ENCODE measurements around the gene CDR2. TPM values are rescaled to one million over a fixed set of nuclear protein-coding genes. Genes with fewer than 3 reads are reported as not detected.

Gene CDR2
- total and polyA plus RNA-seq, 2 of the 13 experiments (the other 11 are each of a cell fraction or from before 2014, with no cell fraction given) = 59.0 to 78.9 TPM

DNA sequence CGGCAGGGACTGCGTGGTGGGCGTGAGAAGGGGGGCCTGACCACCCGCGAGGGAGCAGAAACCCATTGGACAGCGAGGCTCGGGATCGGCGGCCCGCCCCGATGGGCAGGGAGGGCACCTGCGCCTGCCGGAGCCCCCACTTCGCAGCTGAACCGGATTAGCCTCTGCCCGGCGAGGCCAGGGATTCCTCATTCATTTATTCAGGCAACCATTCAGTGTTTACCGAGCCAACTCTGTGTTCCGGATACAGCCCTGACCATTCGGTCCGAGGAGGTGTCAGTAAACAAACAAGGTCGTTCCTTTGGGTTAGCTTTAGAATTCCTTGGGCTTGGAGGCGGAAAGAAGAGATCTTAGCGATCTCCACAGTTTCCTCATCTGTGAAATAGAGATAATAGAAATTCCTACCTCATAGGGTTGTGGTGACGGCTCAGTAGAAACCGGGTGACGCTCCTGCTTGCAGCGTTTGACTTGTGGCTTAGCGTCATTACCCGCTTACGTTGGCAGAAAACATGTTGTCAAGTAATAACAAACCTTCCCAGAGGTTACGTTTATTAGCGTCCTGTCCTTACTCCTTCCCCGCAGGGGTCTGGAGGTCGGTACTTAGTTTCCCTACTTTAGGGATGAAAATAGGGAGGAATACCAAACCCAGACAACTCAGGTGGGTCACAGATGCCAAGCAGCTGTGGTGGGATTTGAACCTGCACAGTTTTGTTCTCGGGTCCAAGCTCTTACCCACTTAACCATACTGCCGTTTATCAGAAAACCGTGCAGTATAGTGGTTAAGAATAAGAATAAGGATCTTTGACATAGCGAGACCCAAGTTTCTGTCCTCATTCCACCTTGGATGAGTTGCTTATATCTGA is 76.3 kb downstream of the CDR2 start (continued):
- TF ChIP-seq NKX3-1 (CRISPR knock-in tag; IDR thresholded peaks at IDR 0.05) (peak; percentile 95), ZNF292 (CRISPR knock-in tag; IDR thresholded peaks at IDR 0.05; ENCODE audit: borderline replicate concordance, low read depth) (peak; percentile 59; the same call in 1 of the 2 replicates), ZBTB21 (CRISPR knock-in tag; IDR thresholded peaks at IDR 0.05) (peak; percentile 89), HOXA3 (CRISPR knock-in tag; IDR thresholded peaks at IDR 0.05) (peak; percentile 34; the same call in 1 of the 2 replicates), MED8 (CRISPR knock-in tag; IDR thresholded peaks at IDR 0.05; ENCODE audit: insufficient replicate concordance) (no peak), ZNF160 (CRISPR knock-in tag; IDR thresholded peaks at IDR 0.05) (peak; percentile 4; the same call in 1 of the 2 replicates), ZNF143 (CRISPR knock-in tag; IDR thresholded peaks at IDR 0.05) (no peak), ZNF101 (CRISPR knock-in tag; IDR thresholded peaks at IDR 0.05; ENCODE audit: borderline replicate concordance, low read depth) (0 out of 2 replicates have a peak, but pooled peaks have one; percentile 56), ZNF44 (CRISPR knock-in tag; IDR thresholded peaks at IDR 0.05) (0 out of 2 replicates have a peak, but pooled peaks have one; percentile 24)
- TF ChIP-seq, protein P1, sequence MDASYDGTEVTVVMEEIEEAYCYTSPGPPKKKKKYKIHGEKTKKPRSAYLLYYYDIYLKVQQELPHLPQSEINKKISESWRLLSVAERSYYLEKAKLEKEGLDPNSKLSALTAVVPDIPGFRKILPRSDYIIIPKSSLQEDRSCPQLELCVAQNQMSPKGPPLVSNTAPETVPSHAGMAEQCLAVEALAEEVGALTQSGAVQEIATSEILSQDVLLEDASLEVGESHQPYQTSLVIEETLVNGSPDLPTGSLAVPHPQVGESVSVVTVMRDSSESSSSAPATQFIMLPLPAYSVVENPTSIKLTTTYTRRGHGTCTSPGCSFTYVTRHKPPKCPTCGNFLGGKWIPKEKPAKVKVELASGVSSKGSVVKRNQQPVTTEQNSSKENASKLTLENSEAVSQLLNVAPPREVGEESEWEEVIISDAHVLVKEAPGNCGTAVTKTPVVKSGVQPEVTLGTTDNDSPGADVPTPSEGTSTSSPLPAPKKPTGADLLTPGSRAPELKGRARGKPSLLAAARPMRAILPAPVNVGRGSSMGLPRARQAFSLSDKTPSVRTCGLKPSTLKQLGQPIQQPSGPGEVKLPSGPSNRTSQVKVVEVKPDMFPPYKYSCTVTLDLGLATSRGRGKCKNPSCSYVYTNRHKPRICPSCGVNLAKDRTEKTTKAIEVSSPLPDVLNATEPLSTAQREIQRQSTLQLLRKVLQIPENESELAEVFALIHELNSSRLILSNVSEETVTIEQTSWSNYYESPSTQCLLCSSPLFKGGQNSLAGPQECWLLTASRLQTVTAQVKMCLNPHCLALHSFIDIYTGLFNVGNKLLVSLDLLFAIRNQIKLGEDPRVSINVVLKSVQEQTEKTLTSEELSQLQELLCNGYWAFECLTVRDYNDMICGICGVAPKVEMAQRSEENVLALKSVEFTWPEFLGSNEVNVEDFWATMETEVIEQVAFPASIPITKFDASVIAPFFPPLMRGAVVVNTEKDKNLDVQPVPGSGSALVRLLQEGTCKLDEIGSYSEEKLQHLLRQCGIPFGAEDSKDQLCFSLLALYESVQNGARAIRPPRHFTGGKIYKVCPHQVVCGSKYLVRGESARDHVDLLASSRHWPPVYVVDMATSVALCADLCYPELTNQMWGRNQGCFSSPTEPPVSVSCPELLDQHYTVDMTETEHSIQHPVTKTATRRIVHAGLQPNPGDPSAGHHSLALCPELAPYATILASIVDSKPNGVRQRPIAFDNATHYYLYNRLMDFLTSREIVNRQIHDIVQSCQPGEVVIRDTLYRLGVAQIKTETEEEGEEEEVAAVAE (CRISPR knock-in tag; IDR thresholded peaks at IDR 0.05; ENCODE audit: borderline replicate concordance) = peak; percentile 58
- TF ChIP-seq, protein P2, sequence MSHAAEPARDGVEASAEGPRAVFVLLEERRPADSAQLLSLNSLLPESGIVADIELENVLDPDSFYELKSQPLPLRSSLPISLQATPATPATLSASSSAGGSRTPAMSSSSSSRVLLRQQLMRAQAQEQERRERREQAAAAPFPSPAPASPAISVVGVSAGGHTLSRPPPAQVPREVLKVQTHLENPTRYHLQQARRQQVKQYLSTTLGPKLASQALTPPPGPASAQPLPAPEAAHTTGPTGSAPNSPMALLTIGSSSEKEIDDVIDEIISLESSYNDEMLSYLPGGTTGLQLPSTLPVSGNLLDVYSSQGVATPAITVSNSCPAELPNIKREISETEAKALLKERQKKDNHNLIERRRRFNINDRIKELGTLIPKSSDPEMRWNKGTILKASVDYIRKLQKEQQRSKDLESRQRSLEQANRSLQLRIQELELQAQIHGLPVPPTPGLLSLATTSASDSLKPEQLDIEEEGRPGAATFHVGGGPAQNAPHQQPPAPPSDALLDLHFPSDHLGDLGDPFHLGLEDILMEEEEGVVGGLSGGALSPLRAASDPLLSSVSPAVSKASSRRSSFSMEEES (CRISPR knock-in tag; IDR thresholded peaks at IDR 0.05) = no peak; the same call in 1 of the 2 replicates
- TF ChIP-seq, protein P3, sequence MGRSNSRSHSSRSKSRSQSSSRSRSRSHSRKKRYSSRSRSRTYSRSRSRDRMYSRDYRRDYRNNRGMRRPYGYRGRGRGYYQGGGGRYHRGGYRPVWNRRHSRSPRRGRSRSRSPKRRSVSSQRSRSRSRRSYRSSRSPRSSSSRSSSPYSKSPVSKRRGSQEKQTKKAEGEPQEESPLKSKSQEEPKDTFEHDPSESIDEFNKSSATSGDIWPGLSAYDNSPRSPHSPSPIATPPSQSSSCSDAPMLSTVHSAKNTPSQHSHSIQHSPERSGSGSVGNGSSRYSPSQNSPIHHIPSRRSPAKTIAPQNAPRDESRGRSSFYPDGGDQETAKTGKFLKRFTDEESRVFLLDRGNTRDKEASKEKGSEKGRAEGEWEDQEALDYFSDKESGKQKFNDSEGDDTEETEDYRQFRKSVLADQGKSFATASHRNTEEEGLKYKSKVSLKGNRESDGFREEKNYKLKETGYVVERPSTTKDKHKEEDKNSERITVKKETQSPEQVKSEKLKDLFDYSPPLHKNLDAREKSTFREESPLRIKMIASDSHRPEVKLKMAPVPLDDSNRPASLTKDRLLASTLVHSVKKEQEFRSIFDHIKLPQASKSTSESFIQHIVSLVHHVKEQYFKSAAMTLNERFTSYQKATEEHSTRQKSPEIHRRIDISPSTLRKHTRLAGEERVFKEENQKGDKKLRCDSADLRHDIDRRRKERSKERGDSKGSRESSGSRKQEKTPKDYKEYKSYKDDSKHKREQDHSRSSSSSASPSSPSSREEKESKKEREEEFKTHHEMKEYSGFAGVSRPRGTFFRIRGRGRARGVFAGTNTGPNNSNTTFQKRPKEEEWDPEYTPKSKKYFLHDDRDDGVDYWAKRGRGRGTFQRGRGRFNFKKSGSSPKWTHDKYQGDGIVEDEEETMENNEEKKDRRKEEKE (IDR thresholded peaks at IDR 0.05) = no peak
- TF ChIP-seq, protein P4, sequence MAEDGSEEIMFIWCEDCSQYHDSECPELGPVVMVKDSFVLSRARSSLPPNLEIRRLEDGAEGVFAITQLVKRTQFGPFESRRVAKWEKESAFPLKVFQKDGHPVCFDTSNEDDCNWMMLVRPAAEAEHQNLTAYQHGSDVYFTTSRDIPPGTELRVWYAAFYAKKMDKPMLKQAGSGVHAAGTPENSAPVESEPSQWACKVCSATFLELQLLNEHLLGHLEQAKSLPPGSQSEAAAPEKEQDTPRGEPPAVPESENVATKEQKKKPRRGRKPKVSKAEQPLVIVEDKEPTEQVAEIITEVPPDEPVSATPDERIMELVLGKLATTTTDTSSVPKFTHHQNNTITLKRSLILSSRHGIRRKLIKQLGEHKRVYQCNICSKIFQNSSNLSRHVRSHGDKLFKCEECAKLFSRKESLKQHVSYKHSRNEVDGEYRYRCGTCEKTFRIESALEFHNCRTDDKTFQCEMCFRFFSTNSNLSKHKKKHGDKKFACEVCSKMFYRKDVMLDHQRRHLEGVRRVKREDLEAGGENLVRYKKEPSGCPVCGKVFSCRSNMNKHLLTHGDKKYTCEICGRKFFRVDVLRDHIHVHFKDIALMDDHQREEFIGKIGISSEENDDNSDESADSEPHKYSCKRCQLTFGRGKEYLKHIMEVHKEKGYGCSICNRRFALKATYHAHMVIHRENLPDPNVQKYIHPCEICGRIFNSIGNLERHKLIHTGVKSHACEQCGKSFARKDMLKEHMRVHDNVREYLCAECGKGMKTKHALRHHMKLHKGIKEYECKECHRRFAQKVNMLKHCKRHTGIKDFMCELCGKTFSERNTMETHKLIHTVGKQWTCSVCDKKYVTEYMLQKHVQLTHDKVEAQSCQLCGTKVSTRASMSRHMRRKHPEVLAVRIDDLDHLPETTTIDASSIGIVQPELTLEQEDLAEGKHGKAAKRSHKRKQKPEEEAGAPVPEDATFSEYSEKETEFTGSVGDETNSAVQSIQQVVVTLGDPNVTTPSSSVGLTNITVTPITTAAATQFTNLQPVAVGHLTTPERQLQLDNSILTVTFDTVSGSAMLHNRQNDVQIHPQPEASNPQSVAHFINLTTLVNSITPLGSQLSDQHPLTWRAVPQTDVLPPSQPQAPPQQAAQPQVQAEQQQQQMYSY (CRISPR knock-in tag; IDR thresholded peaks at IDR 0.05) = peak; percentile 60; the same call in 1 of the 2 replicates

Data from HepG2 (cell line).